GM12872 (cell line): ENCODE measurements around the gene TNFRSF21.

Experiments used
- CTCF ChIP-seq: IDR thresholded peaks from 3 replicates; pipeline ENCODE4 v1.5.1; 2011; ENCODE audit warnings: low read depth, mild to moderate bottlenecking, low read length, moderate library complexity; ENCODE audit not compliant: insufficient read depth

TNFRSF21 gene

GRCh38 chr6:47263268-47263667 is 46.4 kb downstream of the TNFRSF21 start:
- TF ChIP-seq CTCF = no peak

GRCh38 chr6:47262231-47262630 is 47.5 kb downstream of the TNFRSF21 start:
- no peak for TF ChIP-seq CTCF

- TF ChIP-seq CTCF = no peak
Observed at GRCh38 chr6:47261191-47261590, 48.5 kb downstream of the TNFRSF21 start.

DNA sequence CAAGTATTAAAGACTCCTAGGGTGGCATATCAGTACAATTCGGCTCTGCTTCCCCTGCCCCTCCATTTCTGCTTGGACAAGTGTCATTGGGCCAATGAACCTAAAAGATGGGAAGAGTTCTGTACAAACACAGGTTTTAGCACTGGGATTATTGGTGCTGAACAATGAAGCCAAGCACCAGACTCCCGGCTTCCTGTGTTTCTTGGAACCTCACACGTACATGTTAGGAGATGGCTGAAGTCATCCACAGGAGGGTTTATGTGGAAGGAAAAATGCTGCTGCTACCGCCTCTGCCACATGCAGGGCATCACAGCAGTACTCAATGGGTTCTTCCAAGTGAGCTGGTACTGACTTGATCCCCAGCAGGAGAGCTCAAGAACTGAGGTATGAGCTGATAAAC is 49.7 kb downstream of the TNFRSF21 start:
- TF ChIP-seq CTCF = no peak

GRCh38 chr6:47258724-47259347 is 50.9 kb downstream of the TNFRSF21 start:
- no peak for TF ChIP-seq CTCF

DNA sequence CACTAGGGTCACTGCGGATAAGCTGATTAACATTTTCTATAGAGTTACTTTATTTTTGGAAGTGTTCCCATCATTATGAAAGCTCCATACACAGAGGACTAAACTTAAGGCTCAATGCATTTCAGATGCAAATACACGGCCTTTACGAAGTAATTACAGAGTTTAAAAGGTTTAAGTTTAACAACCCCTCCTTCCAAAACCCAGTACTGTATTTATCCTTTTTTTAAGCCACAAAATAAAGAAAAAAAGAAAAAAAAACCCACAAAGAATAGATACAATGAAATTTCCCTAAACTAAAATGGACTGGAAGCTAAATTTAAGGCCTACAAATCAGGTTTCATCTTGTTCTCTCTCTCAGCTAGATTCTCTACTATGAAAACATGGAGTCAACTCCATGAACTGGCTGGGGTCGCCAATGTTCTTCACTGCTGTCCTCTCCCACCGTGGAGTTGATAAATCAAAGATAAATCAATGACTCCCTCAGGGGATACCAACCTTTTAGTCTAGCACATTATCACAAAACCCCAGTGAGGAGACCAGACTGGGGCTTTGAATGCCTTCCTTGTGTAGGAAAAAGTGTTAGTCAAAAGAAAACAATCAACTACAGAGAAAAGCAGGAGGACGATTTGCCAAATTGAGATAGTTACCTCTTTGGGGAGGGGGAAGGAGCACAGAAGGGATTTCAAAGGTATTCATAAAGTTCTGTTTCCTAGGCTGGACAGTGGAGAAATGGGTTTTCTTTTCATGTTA is 52.5 kb downstream of the TNFRSF21 start:
- no peak for TF ChIP-seq CTCF

GRCh38 chr6:47256361-47256760 is 53.3 kb downstream of the TNFRSF21 start:
- TF ChIP-seq CTCF = no peak
